ENCODE data around the gene MYO5B. TPM values are rescaled to one million over a fixed set of nuclear protein-coding genes. Genes with fewer than 3 reads are reported as not detected.

Gene MYO5B
- polyA plus RNA-seq, 1 donor (not counting 4 experiments of a cell fraction or from before 2014, with no cell fraction given) = 6.8 TPM

DNA sequence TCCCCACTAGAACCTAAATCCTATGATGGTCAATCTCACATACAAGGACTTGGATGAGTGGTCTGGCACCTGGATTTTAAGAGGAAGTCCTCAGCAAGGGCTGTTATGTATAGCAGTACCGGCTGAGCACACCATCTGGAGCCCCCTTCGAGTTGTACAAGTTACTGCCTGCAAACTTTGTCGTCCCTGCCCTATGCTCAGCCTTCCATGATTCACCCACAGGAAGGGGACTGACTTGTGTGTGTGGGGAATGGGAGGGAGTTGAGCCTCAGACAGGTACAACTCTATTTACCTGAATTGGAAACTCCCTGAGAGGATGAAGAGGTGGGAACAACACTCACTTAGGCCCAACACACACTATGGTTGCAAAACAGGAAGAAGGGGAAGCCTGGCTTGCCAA lies 186.6 kb downstream of the MYO5B start:
- Histone ChIP-seq H4K20me1 (ENCODE audit: control insufficient read depth, extremely low read depth, insufficient read depth, low read length) (no peaks in the 10 kb centered on the region), H3K9ac (ENCODE audit: control insufficient read depth, extremely low read depth, insufficient read depth, low read length) (no peak overlapping the region), H3K4me3 (ENCODE audit: control insufficient read depth in 2 of 3, extremely low read depth in 1 of 3, insufficient read depth in 2 of 3, low read depth in 1 of 3, low read length in 3 of 3) (no peak overlapping the region), H3K27ac (ENCODE audit: control insufficient read depth, insufficient read depth, low read length) (no peak overlapping the region), H2AFZ (ENCODE audit: control insufficient read depth, low read length) (no peak overlapping the region), H3K9me1 (ENCODE audit: control insufficient read depth, extremely low read depth, insufficient read depth, low read length) (no peaks in the 10 kb centered on the region), H3K4me2 (ENCODE audit: control insufficient read depth, extremely low read depth, insufficient read depth, low read depth, low read length) (no peak overlapping the region), H3K27me3 (ENCODE audit: control insufficient read depth, extremely low read depth, insufficient read depth, low read length) (no peaks in the 10 kb centered on the region), H3K79me2 (ENCODE audit: control insufficient read depth, insufficient read depth, low read length) (no peaks in the 10 kb centered on the region), H3K4me1 (ENCODE audit: control insufficient read depth, extremely low read depth, insufficient read depth, low read length) (no peaks in the 10 kb centered on the region), H3K9me3 (ENCODE audit: control insufficient read depth, low read depth, low read length) (no peaks in the 10 kb centered on the region), H3K36me3 (ENCODE audit: control insufficient read depth in 2 of 2, extremely low read depth in 1 of 2, insufficient read depth in 2 of 2, low read length in 2 of 2) (no peaks in the 10 kb centered on the region)
- no peak for DNase-seq (ENCODE audit: low read depth, low spot score)
- FAIRE-seq = no peak
- TF ChIP-seq CTCF (optimal IDR thresholded peaks at IDR 0.05 in 1 of 3, IDR thresholded peaks at IDR 0.05 in 1 of 3, conservative IDR thresholded peaks at IDR 0.05 in 1 of 3; ENCODE audit: extremely low read depth in 1 of 3, insufficient read depth in 2 of 3, low read length in 3 of 3) = no peak
- no peak for TF ChIP-seq EZH2 (IDR thresholded peaks at IDR 0.05; ENCODE audit: low read length)
- dilution Hi-C loops (cut with MboI; ENCODE audit: extremely low pct_ligation_motif_present, low sequenced_read_pairs) = no loop called here

- Histone ChIP-seq H2AFZ (ENCODE audit: control insufficient read depth, low read length) (no peak overlapping the region), H3K27me3 (ENCODE audit: control insufficient read depth, extremely low read depth, insufficient read depth, low read length) (peaks cover 4% of the 10 kb centered on the region), H3K9me3 (ENCODE audit: control insufficient read depth, low read depth, low read length) (no peaks in the 10 kb centered on the region), H3K9me1 (ENCODE audit: control insufficient read depth, extremely low read depth, insufficient read depth, low read length) (no peaks in the 10 kb centered on the region), H3K79me2 (ENCODE audit: control insufficient read depth, insufficient read depth, low read length) (no peaks in the 10 kb centered on the region), H3K27ac (ENCODE audit: control insufficient read depth, insufficient read depth, low read length) (no peak overlapping the region), H4K20me1 (ENCODE audit: control insufficient read depth, extremely low read depth, insufficient read depth, low read length) (no peaks in the 10 kb centered on the region), H3K4me3 (ENCODE audit: control insufficient read depth in 2 of 3, extremely low read depth in 1 of 3, insufficient read depth in 2 of 3, low read depth in 1 of 3, low read length in 3 of 3) (no peak overlapping the region), H3K4me2 (ENCODE audit: control insufficient read depth, extremely low read depth, insufficient read depth, low read depth, low read length) (no peak overlapping the region), H3K9ac (ENCODE audit: control insufficient read depth, extremely low read depth, insufficient read depth, low read length) (no peak overlapping the region), H3K4me1 (ENCODE audit: control insufficient read depth, extremely low read depth, insufficient read depth, low read length) (no peaks in the 10 kb centered on the region), H3K36me3 (ENCODE audit: control insufficient read depth in 2 of 2, extremely low read depth in 1 of 2, insufficient read depth in 2 of 2, low read length in 2 of 2) (no peaks in the 10 kb centered on the region)
- TF ChIP-seq CTCF (optimal IDR thresholded peaks at IDR 0.05 in 1 of 3, IDR thresholded peaks at IDR 0.05 in 1 of 3, conservative IDR thresholded peaks at IDR 0.05 in 1 of 3; ENCODE audit: extremely low read depth in 1 of 3, insufficient read depth in 2 of 3, low read length in 3 of 3) (no peak), EZH2 (IDR thresholded peaks at IDR 0.05; ENCODE audit: low read length) (no peak)
- FAIRE-seq (no peak), DNase-seq (ENCODE audit: low read depth, low spot score) (no peak)
- dilution Hi-C loops (cut with MboI; ENCODE audit: extremely low pct_ligation_motif_present, low sequenced_read_pairs) = no loop called here
These were observed 188.4 kb downstream of the MYO5B start for GRCh38 chr18:50006470-50007046.

Data from keratinocyte (primary cell).